ENCODE data around the gene CLDN15. TPM values are rescaled to one million over a fixed set of nuclear protein-coding genes. Genes with fewer than 3 reads are reported as not detected.

Gene CLDN15
- total RNA-seq, 2 experiments from 2014 or later = 19.6 to 21.2 TPM

GRCh38 chr7:101233907-101234547, 3.6 kb downstream of the CLDN15 start:
- peaks cover 6% of the 10 kb centered on the region for H3K4me1 Mint-ChIP-seq (ENCODE audit: low read depth)
- H3K27me3 Mint-ChIP-seq (ENCODE audit: low read depth) = no peaks in the 10 kb centered on the region
- peaks cover 13% of the 10 kb centered on the region for H3K36me3 Mint-ChIP-seq (ENCODE audit: low read depth)
- H3K27ac Mint-ChIP-seq = no peak overlapping the region
- no peaks in the 10 kb centered on the region for H3K9me3 Mint-ChIP-seq (ENCODE audit: insufficient read depth)
- H3K4me3 Mint-ChIP-seq = no peak overlapping the region
- CTCF ChIA-PET = interaction anchor here (3.7 kb wide), 1 partner anchor 10 kb away, joined by 19 read pairs; the partner anchor contains the start of gene FIS1
- no peak for ATAC-seq
- POLR2A ChIA-PET = no interaction called here
- no peak for DNase-seq

GRCh38 chr7:101232141-101232850, 5.3 kb downstream of the CLDN15 start:
- ATAC-seq (no peak), DNase-seq (no peak)
- no peaks in the 10 kb centered on the region for H3K27me3 Mint-ChIP-seq (ENCODE audit: low read depth)
- H3K4me1 Mint-ChIP-seq (ENCODE audit: low read depth) = peaks cover 6% of the 10 kb centered on the region
- H3K36me3 Mint-ChIP-seq (ENCODE audit: low read depth) = peaks cover 17% of the 10 kb centered on the region
- POLR2A ChIA-PET = no interaction called here
- CTCF ChIA-PET = interaction anchor here (0.6 kb wide), 1 partner anchor 15 kb away, joined by 3 read pairs; the partner anchor contains the start of gene PLOD3
- H3K4me3 Mint-ChIP-seq = no peak overlapping the region
- no peak overlapping the region for H3K27ac Mint-ChIP-seq
- H3K9me3 Mint-ChIP-seq (ENCODE audit: insufficient read depth) = no peaks in the 10 kb centered on the region

GRCh38 chr7:101231644-101232043, 6.0 kb downstream of the CLDN15 start:
- CTCF ChIA-PET = no interaction called here
- DNase-seq (no peak), ATAC-seq (no peak)
- POLR2A ChIA-PET = no interaction called here
- Mint-ChIP-seq H3K36me3 (ENCODE audit: low read depth) (peaks cover 17% of the 10 kb centered on the region), H3K4me1 (ENCODE audit: low read depth) (peaks cover 6% of the 10 kb centered on the region), H3K9me3 (ENCODE audit: insufficient read depth) (no peaks in the 10 kb centered on the region), H3K27me3 (ENCODE audit: low read depth) (no peaks in the 10 kb centered on the region), H3K4me3 (no peak overlapping the region), H3K27ac (no peak overlapping the region)

GRCh38 chr7:101226721-101227120, 10.9 kb downstream of the CLDN15 start:
- Mint-ChIP-seq H3K4me1 (ENCODE audit: low read depth) (peaks cover 12% of the 10 kb centered on the region), H3K9me3 (ENCODE audit: insufficient read depth) (no peaks in the 10 kb centered on the region), H3K27ac (no peak overlapping the region), H3K27me3 (ENCODE audit: low read depth) (no peaks in the 10 kb centered on the region), H3K4me3 (no peak overlapping the region), H3K36me3 (ENCODE audit: low read depth) (peaks cover 42% of the 10 kb centered on the region)
- CTCF ChIA-PET = interaction anchor here (1.2 to 1.6 kb wide), 2 partner anchors 9 to 56 kb away, joined by 3 to 5 read pairs; partner anchors contain the start of genes PLOD3 and ZNHIT1
- no peak for ATAC-seq
- no peak for DNase-seq
- POLR2A ChIA-PET = interaction anchor here (0.7 kb wide), 1 partner anchor 8 kb away, joined by 3 read pairs; the partner anchor contains the start of gene ZNHIT1

- Mint-ChIP-seq H3K4me1 (ENCODE audit: low read depth) (peaks cover 14% of the 10 kb centered on the region), H3K9me3 (ENCODE audit: insufficient read depth) (no peaks in the 10 kb centered on the region), H3K27me3 (ENCODE audit: low read depth) (no peaks in the 10 kb centered on the region), H3K36me3 (ENCODE audit: low read depth) (peaks cover 43% of the 10 kb centered on the region), H3K27ac (no peak overlapping the region), H3K4me3 (no peak overlapping the region)
- DNase-seq (no peak), ATAC-seq (no peak)
- CTCF ChIA-PET = interaction anchor here (1.5 to 1.6 kb wide), 2 partner anchors 8 to 33 kb away, joined by 3 to 5 read pairs; partner anchors contain the start of genes PLOD3 and ZNHIT1
- POLR2A ChIA-PET = no interaction called here
These were observed 12.0 kb downstream of the CLDN15 start for GRCh38 chr7:101225650-101226049.

GRCh38 chr7:101223528-101223927, 14.1 kb downstream of the CLDN15 start:
- ChIA-PET POLR2A (no interaction called here), CTCF (no interaction called here)
- H3K9me3 Mint-ChIP-seq (ENCODE audit: insufficient read depth) = no peaks in the 10 kb centered on the region
- no peak for ATAC-seq
- H3K36me3 Mint-ChIP-seq (ENCODE audit: low read depth) = peaks cover 37% of the 10 kb centered on the region
- peaks cover 24% of the 10 kb centered on the region for H3K4me1 Mint-ChIP-seq (ENCODE audit: low read depth)
- no peak for DNase-seq
- no peaks in the 10 kb centered on the region for H3K27me3 Mint-ChIP-seq (ENCODE audit: low read depth)
- H3K27ac Mint-ChIP-seq = no peak overlapping the region
- H3K4me3 Mint-ChIP-seq = no peak overlapping the region

GRCh38 chr7:101222275-101222830, 15.2 kb downstream of the CLDN15 start:
- ChIA-PET POLR2A (interaction anchor here (0.6 to 1.1 kb wide), 2 partner anchors 9 to 41 kb away, joined by 4 to 6 read pairs; no protein-coding TSS in a partner anchor), CTCF (no interaction called here)
- H3K4me1 Mint-ChIP-seq (ENCODE audit: low read depth) = peaks cover 24% of the 10 kb centered on the region
- ATAC-seq = no peak
- peaks cover 33% of the 10 kb centered on the region for H3K36me3 Mint-ChIP-seq (ENCODE audit: low read depth)
- no peak for DNase-seq
- H3K27ac Mint-ChIP-seq = no peak overlapping the region
- no peaks in the 10 kb centered on the region for H3K9me3 Mint-ChIP-seq (ENCODE audit: insufficient read depth)
- no peaks in the 10 kb centered on the region for H3K27me3 Mint-ChIP-seq (ENCODE audit: low read depth)
- H3K4me3 Mint-ChIP-seq = no peak overlapping the region

GRCh38 chr7:101220295-101220694, 17.3 kb downstream of the CLDN15 start:
- CTCF ChIA-PET = interaction anchor here (0.7 to 5.0 kb wide), 3 partner anchors 23 to 101 kb away, joined by 3 to 64 read pairs (median 4); partner anchors contain the start of genes FIS1 and IFT22

GRCh38 chr7:101218236-101219125, 19.1 kb downstream of the CLDN15 start:
- ATAC-seq (peak; percentile 11), DNase-seq (no peak)
- no peaks in the 10 kb centered on the region for H3K9me3 Mint-ChIP-seq (ENCODE audit: insufficient read depth)
- ChIA-PET POLR2A (interaction anchor here (0.6 to 2.4 kb wide), 13 partner anchors 9 to 632 kb away, joined by 3 to 20 read pairs (median 3); partner anchors contain the start of genes FIS1 and SRRT), CTCF (interaction anchor here (0.7 to 5.0 kb wide), 19 partner anchors 8 to 513 kb away, joined by 3 to 64 read pairs (median 5); partner anchors contain the start of genes FIS1 and POP7)
- peak overlapping the region; percentile 88 for H3K27ac Mint-ChIP-seq
- peaks cover 37% of the 10 kb centered on the region for H3K36me3 Mint-ChIP-seq (ENCODE audit: low read depth)
- peak overlapping the region; percentile 96 for H3K4me3 Mint-ChIP-seq
- no peaks in the 10 kb centered on the region for H3K27me3 Mint-ChIP-seq (ENCODE audit: low read depth)
- H3K4me1 Mint-ChIP-seq (ENCODE audit: low read depth) = peaks cover 36% of the 10 kb centered on the region

More at GRCh38 chr7:101220295-101220694, 17.3 kb downstream of the CLDN15 start:
- Mint-ChIP-seq H3K9me3 (ENCODE audit: insufficient read depth) (no peaks in the 10 kb centered on the region), H3K4me3 (no peak overlapping the region), H3K4me1 (ENCODE audit: low read depth) (peaks cover 36% of the 10 kb centered on the region), H3K27me3 (ENCODE audit: low read depth) (no peaks in the 10 kb centered on the region), H3K27ac (no peak overlapping the region), H3K36me3 (ENCODE audit: low read depth) (peaks cover 43% of the 10 kb centered on the region)
- POLR2A ChIA-PET = interaction anchor here (1.1 kb wide), 1 partner anchor 31 kb away, joined by 3 read pairs; no protein-coding TSS in a partner anchor
- no peak for ATAC-seq
- DNase-seq = no peak

GRCh38 chr7:101217388-101218235, 20.0 kb downstream of the CLDN15 start, which contains the start of the genes PLOD3 and ZNHIT1:
Gene PLOD3 (minus strand): TSS chr7:101217581. CDS start chr7:101217274, 307 bp downstream.
Gene ZNHIT1 (plus strand): TSS chr7:101218165. CDS start chr7:101218196, 31 bp downstream.
- DNase-seq = peak; percentile 99
- H3K27me3 Mint-ChIP-seq (ENCODE audit: low read depth) = no peaks in the 10 kb centered on the region

More at GRCh38 chr7:101217388-101218235, 20.0 kb downstream of the CLDN15 start, which contains the start of the genes PLOD3 and ZNHIT1:
- H3K4me1 Mint-ChIP-seq (ENCODE audit: low read depth) = peaks cover 36% of the 10 kb centered on the region
- CTCF ChIA-PET = interaction anchor here (0.7 to 5.0 kb wide), 21 partner anchors 9 to 512 kb away, joined by 3 to 64 read pairs (median 5); partner anchors contain the start of genes FIS1 and POP7
- no peaks in the 10 kb centered on the region for H3K9me3 Mint-ChIP-seq (ENCODE audit: insufficient read depth)
- peak; percentile 71 for ATAC-seq
- peaks cover 30% of the 10 kb centered on the region for H3K36me3 Mint-ChIP-seq (ENCODE audit: low read depth)
- POLR2A ChIA-PET = interaction anchor here (0.6 to 2.4 kb wide), 14 partner anchors 10 to 1202 kb away, joined by 3 to 20 read pairs (median 3); partner anchors contain the start of genes FIS1, SRRT and TRIM56
- H3K27ac Mint-ChIP-seq = peak within 1 kb of the TSS; percentile 88
- peak within 1 kb of the TSS; percentile 96 for H3K4me3 Mint-ChIP-seq

All from activated CD8-positive, alpha-beta T cell treated with anti-CD3 and anti-CD28 coated beads, Interleukin-2, amount 10 ng/mL, durations not matched to agents 7 days and 5 days (primary cell).